RKO (cell line): Measurements from ENCODE around the gene SPG7.
"Not testable (repeated sequence)": the region's sequence is repeated elsewhere in the genome, so short reads cannot be mapped to it uniquely, and the experiment has no call there.

Experiments used
- DNase-seq: peaks from one replicate; pipeline ENCODE4 v3.0.0-alpha.2; 2016; ENCODE audit warnings: low spot score

Gene SPG7

DNA sequence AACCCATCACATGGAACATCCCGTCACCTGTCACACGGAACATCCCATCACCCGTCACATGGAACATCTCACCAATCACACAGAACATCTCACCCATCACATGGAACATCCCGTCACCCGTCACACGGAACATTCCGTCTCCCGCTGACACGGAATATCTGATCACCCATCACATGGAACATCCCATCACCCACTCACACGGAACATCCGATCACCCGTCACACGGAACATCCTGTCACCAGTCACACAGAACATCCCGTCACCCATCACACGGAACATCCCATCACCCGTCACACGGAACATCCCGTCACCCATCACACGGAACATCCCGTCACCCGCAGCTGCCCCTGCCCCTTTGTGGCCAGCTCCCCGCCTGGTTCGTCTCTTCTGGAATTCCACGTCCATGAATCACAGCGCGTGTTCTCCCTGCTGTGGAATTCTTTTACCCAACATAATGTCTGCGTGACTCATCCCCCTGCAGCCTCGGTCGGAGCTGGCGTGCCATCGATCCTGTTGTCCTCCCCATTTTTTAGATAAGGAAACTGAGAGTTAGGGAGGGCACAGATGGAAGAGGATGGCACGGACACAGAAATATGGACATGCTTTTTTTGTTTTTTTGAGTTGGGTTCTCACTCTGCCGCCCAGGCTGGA, 73.0 kb downstream of the SPG7 start:
- DNase-seq: peak; percentile 95

DNA sequence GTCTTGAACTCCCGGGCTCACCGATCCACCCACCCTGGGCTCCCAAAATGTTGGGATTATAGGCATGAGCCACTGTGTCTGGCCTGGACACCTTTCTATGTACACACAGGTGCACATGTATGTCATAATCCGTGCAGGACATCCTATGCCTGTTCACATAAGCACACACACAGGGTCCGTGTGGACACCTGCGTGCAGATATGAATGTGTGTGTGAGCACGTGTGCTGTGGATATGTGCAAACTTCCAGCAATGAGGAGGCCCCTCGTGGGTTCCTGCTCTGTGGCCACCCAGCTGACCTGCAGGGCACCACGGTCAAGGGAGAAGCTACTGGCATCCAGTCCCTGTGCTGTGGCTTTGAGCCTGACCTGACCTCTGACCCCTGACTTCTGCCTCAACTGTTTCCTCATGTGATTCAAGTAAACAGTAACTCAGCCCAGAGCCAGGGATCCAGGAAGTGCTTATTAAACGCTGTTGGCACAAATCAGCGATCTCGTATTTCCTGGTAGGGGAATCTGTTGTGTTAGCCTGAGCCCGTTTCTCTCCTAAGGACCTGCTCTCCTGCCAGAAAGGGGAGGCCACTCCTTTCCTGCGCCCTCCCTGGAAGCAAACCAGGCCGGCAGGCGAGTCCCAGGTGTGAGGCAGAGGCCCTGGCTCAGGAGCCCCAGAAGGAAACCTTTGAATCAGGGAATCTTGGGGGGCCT, 73.8 kb downstream of the SPG7 start:
- DNase-seq: no peak

DNA sequence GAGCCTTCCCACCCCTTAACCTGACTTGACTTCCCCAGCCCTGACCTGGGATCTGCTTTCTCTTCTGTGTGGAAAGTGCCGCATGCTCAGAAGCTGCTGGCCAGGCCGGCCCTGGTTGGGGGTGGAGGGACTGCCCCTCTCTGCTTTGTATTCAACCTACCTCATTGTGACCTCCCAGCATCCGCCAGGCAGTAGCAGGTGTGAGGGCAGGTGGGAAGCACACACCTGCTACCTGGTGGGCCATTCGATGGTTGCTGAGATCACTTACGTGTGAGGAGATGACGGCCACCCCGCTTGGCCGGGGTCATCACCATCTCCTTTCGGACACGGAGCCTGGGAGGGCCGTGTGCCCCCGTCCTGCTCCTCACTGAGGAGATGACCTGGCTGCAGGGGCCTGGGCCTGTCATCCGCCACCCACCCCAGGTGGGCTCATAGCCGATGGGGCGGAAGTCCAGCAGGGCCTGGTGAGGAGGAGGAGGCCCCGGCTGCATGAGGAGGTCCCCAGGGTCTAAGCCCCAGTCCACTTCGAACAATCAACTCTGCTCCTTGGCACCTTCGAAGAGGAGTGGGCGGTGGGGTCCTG, 74.5 kb downstream of the SPG7 start:
- no peak for DNase-seq

DNA sequence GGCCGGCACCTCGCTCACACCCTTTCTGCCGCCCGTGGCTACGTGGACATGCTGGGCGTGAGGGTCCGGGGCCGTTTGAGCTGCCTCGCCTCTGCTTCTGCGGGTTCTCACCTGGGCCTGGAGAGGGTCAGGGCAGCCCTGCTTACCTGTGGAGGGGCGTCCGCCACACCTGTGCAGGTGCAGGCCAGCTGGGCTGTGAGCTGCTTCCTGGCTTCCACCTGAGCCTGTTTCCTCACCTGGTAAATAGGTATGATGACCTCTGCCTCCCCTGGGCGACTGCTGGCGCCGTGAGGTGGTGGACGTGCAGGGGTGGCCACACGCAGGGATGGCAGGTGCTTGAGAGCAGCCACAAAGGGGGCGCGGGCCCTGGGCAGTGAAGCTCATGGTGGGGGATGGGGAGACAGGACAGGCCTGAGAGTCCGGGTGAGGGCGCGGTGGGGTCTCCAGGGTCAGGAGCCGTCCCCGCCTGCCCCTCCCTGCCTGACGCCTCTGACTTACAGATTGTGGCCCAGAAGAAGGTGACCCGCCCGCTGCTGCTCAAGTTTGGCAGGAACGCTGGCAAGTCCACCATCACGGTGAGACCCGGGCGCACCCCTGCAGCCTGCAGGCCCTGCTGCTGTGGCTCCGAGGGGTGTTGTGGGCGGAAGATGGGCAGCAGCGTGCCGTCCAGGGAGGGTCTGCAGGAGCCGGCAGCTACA, 75.1 kb downstream of the SPG7 start:
- no peak for DNase-seq

DNA sequence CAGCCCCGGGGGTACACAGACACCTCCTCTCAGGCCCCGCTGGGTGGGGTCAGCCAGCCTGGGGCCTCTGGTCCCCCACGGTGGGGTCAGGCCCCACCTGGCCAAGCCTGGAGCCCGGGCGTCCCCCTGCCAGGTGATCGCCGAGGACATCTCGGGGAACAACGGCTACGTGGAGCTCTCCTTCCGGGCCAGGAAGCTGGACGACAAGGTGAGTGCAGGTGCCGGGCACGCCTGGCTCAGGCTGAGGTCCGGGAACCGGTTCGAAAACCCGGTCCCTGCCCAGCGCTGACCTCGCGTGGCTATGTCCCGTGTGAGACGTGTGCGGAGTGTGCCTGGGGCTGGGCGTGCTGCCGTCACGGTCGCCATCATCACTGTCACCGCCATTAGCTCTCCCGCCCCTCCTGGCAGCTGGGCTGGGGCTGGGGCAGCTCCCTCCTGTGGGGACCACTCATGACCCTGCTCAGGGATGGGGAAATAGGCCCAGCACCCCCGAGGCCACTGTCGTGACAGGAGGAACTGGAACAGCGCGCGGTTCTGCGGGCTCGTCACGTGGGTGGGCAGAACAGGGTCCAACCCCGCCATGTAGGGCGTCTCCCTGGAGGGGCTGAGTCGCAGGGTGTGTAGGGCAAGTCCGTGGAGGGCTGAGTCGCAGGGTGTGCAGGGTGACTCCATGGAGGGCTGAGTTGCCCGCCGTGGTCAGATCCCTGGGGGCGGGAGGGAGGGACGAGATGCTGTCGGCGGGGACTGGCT, 75.9 kb downstream of the SPG7 start:
- no peak for DNase-seq

DNA sequence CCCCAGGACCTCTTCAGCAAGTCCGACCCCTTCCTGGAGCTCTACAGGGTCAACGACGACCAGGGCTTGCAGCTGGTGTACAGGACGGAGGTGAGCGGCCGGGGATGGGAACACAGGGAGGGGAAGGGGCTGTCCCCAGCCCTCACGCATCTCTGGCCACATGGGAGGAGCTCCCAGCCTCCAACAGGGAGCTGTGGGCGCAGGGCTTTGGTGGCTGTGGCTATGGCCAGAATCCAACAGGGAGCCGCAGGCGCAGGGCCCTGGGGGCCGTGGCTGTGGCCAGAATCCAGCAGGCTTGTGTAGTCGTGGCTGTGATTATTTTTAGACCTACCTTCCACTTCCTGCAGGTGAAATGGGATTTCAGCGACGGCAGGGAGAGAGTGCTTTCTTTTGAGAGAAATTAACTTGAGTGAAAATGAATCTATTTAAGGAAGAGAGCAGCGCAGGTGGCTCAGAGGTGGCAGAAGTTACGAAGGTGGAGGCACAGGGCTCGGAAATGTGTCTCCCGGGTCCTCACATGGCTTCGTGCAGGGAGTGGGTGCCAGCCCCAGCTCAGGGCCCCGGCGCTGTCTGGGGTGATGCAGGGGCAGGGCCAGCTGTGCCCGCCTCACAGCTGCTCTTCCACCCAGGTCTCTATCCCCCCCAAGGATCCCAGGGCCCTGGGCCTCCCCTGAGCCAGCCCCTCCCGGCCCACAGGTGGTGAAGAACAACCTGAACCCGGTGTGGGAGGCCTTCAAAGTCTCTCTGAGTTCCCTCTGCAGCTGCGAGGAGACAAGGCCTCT, 76.8 kb downstream of the SPG7 start:
- no peak for DNase-seq

DNA sequence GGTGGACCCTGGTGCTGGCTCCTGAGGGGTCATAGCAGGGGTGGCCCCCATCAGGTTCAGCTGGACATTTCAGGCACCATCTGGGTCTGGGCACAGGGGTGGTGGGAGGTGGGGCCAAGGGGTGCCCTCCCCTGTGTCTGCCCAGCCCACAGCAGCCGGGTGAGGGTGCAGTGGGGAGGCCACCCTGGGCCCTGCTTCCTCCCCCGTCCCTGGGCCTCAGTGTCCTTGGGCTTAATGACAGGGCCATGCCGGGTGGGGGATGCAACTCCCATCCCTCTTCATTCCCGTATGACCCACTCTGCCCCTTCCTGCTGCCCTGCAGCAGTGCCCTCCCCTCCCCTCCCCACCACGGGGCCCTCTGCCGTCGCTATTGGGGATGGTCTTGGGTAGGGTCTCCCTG, 78.0 kb downstream of the SPG7 start:
- no peak for DNase-seq

DNA sequence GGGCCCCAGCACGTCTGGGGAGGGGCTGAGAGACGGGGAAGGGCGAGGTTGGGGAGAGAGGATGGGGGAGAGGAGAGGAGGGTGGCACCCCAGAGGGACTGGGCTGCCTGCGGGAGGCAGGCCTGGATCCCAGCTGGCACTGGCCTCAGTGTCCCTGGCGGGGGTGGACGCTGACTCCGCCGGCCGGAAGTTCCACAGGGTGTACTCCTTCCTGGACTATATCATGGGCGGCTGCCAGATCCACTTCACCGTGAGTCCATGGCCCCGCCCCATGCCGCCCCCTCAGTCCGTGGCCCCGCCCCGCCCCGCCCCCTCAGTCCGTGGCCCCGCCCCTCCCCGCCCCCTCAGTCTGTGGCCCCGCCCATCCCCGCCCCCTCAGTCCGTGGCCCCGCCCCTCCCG, 78.7 kb downstream of the SPG7 start:
- DNase-seq: peak; percentile 95

DNA sequence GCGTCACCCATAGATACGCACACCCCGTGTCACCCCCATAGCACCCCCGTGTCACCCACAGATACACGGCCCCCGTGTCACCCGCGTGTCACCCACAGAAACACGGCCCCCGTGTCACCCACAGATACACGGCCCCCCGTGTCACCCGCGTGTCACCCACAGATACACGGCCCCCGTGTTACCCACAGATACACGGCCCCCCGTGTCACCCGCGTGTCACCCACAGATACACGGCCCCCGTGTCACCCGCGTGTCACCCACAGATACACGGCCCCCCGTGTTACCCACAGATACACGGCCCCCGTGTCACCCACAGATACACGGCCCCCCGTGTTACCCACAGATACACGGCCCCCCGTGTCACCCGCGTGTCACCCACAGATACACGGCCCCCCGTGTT, 79.5 kb downstream of the SPG7 start:
- DNase-seq: not testable (repeated sequence)

DNA sequence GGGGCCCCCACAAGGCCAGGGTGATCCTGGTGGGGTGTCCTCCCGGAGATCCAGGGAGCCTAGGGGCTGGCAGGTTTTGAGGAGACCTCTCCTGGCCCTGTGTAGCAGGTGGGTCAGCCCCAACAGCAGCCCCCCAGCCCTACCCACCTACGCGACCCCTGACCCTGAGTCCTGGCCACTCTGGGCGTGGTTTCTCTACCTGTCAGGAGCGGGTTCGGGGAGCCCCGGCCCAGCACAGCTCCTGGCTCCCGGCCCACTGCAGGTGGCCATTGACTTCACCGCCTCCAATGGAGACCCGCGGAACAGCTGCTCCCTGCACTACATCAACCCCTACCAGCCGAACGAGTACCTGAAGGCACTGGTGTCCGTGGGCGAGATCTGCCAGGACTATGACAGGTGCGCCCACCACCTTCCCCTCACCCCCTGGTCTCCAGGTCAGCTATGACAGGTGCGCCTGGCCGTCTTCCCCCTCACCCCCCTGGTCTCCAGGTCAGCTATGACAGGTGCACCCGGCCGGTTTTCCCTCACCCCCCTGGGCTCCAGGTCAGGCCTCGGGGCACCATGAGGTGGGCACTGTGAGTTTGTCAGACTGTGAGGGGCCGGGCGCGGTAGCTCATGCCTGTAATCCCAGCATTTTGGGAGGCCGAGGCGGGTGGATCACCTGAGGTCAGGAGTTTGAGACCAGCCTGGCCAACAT, 80.4 kb downstream of the SPG7 start:
- no peak for DNase-seq

DNA sequence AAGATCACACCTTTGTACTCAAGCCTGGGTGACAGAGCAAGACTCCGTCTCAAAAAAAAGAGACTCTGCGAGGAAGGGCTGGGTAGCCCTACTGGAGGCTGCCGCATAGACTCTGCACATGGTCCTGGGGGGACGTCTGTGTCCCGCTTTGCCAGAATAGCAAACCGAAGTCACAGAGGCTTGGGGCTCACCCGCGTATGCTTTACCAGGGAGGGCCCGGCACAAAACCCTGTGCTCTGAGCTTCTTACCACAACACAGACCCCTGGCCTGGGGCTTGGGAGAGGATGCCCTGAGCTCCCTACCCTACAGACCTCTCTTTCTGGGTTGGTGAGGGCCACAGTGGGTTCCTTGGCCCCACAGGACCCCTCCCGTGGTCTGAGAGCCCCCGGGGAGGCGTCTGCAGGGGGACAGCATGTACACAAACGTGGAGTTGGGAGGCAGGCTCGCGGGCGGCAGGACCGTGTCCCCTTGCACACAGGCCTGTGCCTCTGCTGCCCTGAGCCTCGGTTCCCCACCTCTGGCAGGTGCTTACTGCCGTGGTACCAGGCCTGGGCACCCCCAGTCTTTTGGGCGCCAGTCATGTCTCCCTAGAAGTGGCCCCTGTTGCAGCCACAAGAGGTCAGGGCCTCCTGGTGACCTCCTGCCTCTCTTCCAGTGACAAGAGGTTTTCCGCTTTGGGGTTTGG, 81.2 kb downstream of the SPG7 start:
- no peak for DNase-seq

DNA sequence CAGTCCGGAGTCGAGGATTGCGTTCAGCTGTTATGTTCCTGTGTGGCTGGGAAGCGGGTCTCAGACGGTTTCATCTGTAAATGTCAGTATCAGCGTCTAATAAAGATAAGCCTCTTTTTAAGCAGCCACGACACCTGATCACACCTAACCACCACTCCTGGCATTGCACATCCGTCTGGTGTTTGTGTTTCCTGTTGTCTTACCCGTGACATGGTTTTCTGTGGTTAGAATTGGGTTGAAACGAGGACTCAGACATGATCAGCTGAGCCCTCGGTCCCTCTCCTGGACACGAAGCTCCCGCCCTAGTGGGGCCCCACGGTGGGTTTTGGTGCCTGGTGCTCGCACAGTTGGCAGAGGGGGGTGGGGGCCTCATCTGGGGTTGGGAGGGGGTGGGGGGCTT, 85.6 kb downstream of the SPG7 start:
- DNase-seq: no peak

DNA sequence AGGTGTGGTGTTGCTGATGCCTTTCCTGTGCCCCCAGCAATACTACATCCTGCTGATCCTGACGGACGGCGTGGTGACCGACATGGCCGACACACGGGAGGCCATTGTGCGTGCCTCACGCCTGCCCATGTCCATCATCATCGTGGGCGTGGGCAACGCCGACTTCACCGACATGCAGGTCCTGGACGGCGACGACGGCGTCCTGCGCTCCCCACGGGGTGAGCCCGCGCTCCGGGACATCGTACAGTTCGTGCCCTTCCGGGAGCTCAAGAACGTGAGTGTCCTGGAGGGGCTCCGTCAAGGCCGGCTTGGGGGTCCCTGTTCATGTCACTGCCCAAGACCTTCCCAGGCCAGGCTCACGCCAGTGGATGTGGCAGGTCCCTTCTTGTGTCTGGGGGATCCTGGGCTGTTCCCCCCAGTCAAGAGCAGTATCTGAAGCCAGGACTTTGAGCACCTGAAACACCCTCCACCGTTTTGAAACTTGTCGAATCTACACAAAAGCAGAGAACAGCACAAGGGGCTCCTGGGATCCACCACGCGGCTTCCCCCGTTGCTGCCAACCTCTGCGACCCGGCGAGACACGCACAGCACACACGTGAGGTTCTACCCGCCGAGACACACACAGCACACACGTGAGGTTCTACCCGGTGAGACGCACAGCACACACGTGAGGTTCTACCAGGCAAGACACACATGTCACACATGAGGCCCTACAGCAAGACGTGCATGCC, 87.3 kb downstream of the SPG7 start:
- DNase-seq: no peak

DNA sequence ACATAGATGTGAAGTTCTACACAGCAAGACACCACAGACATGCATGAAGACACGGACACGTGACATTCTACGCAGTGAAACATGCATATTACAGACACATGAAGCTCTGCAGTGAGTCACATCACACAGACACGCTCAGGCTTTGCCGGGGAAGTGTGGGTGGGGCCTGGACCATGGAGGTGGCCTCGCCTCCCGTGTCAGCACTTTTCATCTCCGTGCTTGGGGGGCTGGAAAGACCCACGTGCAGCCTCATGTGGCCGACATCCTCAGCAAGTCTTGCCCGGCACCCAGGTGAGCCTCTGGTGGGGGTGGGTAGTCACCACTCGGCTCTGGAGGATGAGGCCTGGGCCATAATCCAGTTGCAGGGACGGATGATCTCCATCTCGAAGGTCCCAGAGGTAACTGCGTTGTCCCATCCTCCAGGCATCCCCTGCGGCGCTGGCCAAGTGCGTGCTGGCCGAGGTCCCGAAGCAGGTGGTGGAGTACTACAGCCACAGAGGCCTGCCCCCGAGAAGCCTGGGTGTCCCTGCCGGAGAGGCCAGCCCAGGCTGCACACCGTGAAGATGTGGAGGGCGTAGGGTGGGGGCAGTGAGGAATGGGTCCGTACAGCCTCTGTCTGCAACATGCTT, 88.0 kb downstream of the SPG7 start:
- no peak for DNase-seq

DNA sequence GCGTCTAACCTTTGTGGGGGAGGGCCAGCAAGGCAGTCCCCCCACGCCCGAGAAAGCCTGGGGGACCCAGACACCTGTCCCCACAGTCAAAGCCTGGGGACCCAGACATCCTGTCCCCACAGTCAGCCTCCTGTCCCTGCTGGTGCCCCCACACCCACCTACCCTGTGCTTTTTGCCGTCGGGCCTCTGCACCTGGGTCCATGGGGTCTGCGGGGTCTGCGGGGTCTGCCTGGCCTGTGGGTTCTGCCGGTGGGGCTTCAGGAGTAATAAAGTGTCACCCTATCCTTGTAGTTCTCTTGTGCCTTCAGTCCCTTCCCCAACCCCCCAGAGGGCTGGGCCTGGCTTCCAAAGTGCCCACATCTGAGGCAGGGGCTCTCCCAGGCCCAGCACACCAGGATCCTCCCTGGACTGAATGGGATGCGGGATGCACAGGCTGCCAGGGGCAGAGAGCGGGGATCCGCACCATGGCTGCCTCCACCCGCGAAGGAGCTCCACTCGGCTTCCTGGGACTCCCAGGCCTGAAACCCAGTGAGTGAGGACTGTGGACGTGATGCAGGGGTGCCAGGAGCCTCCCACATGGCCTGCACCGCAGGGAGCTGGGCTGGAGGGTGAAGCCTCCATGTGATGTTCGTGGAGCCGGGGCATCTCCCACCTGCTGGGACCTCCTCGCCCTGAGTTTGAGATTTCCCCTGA, 88.9 kb downstream of the SPG7 start:
- DNase-seq: no peak

DNA sequence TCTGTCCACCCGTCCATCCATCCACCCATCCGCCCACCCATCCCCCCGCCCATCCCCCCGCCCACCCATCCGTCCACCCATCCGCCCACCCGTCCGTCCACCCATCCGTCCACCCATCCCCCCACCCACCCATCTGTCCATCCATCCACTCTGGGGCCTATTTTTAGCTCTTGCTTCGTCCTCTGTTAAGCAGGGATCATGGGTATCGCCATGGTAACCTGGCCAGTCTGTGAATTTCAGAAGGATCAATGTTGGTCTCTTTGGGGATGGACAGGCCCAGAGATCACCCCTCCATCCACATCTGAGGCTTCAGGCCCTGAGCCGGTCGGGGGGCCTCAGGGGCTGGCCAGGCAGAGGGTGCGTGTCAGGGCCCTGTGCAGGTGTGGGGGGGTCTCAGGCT, 90.0 kb downstream of the SPG7 start:
- DNase-seq: peak; percentile 43

DNA sequence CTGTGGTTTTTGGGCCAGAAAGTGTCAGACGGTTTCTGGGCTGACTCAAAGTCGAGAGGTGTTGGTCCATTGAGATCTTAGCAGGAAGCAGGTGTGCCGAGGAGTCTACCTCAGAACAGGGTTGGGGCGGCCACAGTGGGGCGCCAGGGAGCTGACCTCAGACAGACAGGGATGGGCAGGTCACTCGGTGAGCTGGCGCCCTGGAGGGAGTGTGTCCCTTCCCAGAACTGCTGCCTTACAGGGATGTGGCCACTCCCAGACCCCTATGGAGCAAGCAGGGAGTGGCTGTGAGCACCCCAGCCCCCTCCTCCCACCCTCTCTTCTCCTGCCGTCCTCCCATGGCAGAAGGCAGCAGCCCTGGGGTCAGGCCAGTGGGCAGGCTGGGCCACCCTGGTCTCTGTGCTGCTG, 91.3 kb downstream of the SPG7 start:
- DNase-seq: peak; percentile 57

DNA sequence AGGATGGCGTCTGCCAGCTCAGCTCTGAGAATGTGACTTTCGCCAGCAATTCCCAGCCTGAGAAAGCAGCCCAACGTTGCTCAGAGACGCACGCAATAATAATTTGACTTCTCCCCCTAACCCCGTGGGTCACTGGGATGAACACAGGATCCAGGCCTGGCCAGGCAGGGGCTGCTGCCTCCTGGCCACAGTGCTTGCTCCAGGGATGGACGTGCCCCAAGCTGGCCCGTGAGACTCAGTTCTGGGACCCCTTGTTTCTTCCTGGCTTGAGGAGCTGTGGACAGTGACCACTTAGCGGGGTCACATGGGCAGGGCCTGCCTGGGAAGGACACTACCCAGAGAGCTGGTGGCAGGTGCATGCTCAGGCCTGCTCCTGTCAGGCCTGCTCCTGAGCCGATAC, 91.7 kb downstream of the SPG7 start:
- DNase-seq: no peak

DNA sequence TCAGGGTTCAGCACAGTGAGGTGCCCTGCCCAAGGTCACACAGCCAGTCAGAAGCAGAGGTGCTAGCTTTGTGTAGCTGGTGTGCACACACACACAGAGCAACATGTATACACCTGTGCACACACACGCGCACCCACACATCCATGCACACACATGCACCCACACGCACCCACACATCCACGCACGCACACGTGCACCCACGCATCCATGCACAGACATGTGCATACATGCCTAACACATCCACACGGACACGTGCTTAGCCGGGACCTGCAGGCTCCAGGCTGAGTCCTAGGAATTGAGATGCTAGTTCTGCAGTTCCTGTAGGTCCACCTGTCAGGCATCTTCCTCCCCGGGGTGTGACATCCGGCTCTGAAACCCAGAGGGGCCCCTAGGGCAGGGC, 92.2 kb downstream of the SPG7 start:
- no peak for DNase-seq
